Neuronal stem cell (in vitro differentiated cells): ENCODE data around the gene HIVEP2.

Experiments
- DNase-seq: peaks from one replicate; pipeline ENCODE4 v3.0.0-alpha.2; 2013; ENCODE audit warnings: low spot score
- H2AFZ ChIP-seq: one replicate; pipeline ENCODE4 v1.6.1; 2013; ENCODE audit warnings: mild to moderate bottlenecking, low read length, inconsistent platforms
- H2AK5ac ChIP-seq: 2 replicates; pipeline ENCODE4 v1.6.1; 2013; ENCODE audit warnings: low read depth, mild to moderate bottlenecking, inconsistent platforms, low read length, moderate library complexity, mixed read lengths
- H2BK120ac ChIP-seq: 2 replicates; pipeline ENCODE4 v1.6.1; 2013; ENCODE audit warnings: low read depth, mild to moderate bottlenecking, inconsistent platforms, low read length, moderate library complexity, mixed read lengths
- H2BK12ac ChIP-seq: one replicate; pipeline ENCODE4 v1.6.1; 2013; ENCODE audit warnings: low read length, inconsistent platforms
- H2BK15ac ChIP-seq: 2 replicates; pipeline ENCODE4 v1.6.1; 2013; ENCODE audit warnings: mild to moderate bottlenecking, low read length, inconsistent platforms, mixed read lengths
- H2BK5ac ChIP-seq: one replicate; pipeline ENCODE4 v1.6.1; 2013; ENCODE audit warnings: inconsistent platforms, mild to moderate bottlenecking, low read length, moderate library complexity
- H3K14ac ChIP-seq: one replicate; pipeline ENCODE4 v1.6.1; 2013; ENCODE audit warnings: low read length, inconsistent platforms
- H3K18ac ChIP-seq: 2 replicates; pipeline ENCODE4 v1.6.1; 2013; ENCODE audit warnings: low read length, inconsistent platforms
- H3K23ac ChIP-seq: 2 replicates; pipeline ENCODE4 v1.6.1; 2013; ENCODE audit warnings: low read depth, mild to moderate bottlenecking, mixed read lengths, low read length, inconsistent platforms; ENCODE audit not compliant: poor library complexity
- H3K27ac ChIP-seq: replicated peaks from 3 replicates; pipeline ENCODE4 v1.5.1; 2013; ENCODE audit warnings: low read length, inconsistent platforms
- H3K27me3 ChIP-seq, 3 experiments: 2 replicates each; pipeline ENCODE4 v1.6.1; 2013; ENCODE audit warnings: low read length in 3 of 3, mild to moderate bottlenecking in 2 of 3, inconsistent platforms in 1 of 3, low read depth in 1 of 3, mixed read lengths in 1 of 3, moderate library complexity in 1 of 3; ENCODE audit not compliant: control insufficient read depth in 3 of 3, insufficient read depth in 3 of 3
- H3K36me3 ChIP-seq, 2 donors: replicated peaks in 1 of 2; 2 replicates each; pipeline ENCODE4 v1.6.1; 2013; ENCODE audit warnings: low read length in 2 of 2; ENCODE audit not compliant: control insufficient read depth in 2 of 2, insufficient read depth in 2 of 2
- H3K4ac ChIP-seq: 2 replicates; pipeline ENCODE4 v1.6.1; 2013; ENCODE audit warnings: inconsistent platforms, mild to moderate bottlenecking, low read length, moderate library complexity
- H3K4me1 ChIP-seq, 2 donors: 1 replicate in 1 of 2; 2 replicates in 1 of 2; pipeline ENCODE4 v1.6.1; 2013; ENCODE audit warnings: low read length in 2 of 2, low read depth in 1 of 2; ENCODE audit not compliant: control insufficient read depth in 2 of 2, insufficient read depth in 1 of 2
- H3K4me2 ChIP-seq: one replicate; pipeline ENCODE4 v1.6.1; 2013; ENCODE audit warnings: mild to moderate bottlenecking, low read length, inconsistent platforms; ENCODE audit not compliant: insufficient read depth, poor library complexity, severe bottlenecking
- H3K4me3 ChIP-seq, 2 donors: 2 replicates each; pipeline ENCODE4 v1.5.1; 2013; ENCODE audit warnings: low read length in 2 of 2, mild to moderate bottlenecking in 2 of 2, inconsistent platforms in 1 of 2, moderate library complexity in 1 of 2
- H3K79me1 ChIP-seq: one replicate; pipeline ENCODE4 v1.6.1; 2013; ENCODE audit warnings: low read depth, mild to moderate bottlenecking, inconsistent platforms, low read length, moderate library complexity
- H3K9ac ChIP-seq: one replicate; pipeline ENCODE4 v1.6.1; 2013; ENCODE audit warnings: mild to moderate bottlenecking, low read depth, low read length, inconsistent platforms; ENCODE audit not compliant: poor library complexity
- H3K9me3 ChIP-seq, 2 donors: replicated peaks in 1 of 2; 2 replicates each; pipeline versions ENCODE3 to v1.6.1; 2013; ENCODE audit warnings: low read length in 2 of 2, mild to moderate bottlenecking in 2 of 2, inconsistent platforms in 1 of 2, low read depth in 1 of 2, mixed read lengths in 1 of 2, moderate library complexity in 1 of 2; ENCODE audit not compliant: control insufficient read depth in 2 of 2, insufficient read depth in 1 of 2
- H4K8ac ChIP-seq: one replicate; pipeline ENCODE4 v1.6.1; 2013; ENCODE audit warnings: low read depth, mild to moderate bottlenecking, inconsistent platforms, low read length, moderate library complexity
- H4K91ac ChIP-seq: one replicate; pipeline ENCODE4 v1.6.1; 2013; ENCODE audit warnings: low read length, low read depth, mild to moderate bottlenecking, inconsistent platforms; ENCODE audit not compliant: poor library complexity
- WGBS, 2 donors: extraction: QIAGEN DNeasy Blood & Tissue Kit; methylation state at CpG; one replicate each; pipeline ENCODE4 v1.1.7; 2013; ENCODE audit warnings: missing lambda C conversion rate in 2 of 2, mixed read lengths in 1 of 2; ENCODE audit not compliant: insufficient read length in 2 of 2, insufficient replicate concordance in 1 of 2; ENCODE audit errors: extremely low coverage in 2 of 2; 5-methylcytosine and 5-hydroxymethylcytosine counted together

The HIVEP2 gene

GRCh38 chr6:142968601-142969000, 23.6 kb upstream of the HIVEP2 start:
- H3K23ac ChIP-seq: no peak overlapping the region
- H4K8ac ChIP-seq: no peak overlapping the region
- H3K27ac ChIP-seq: no peak overlapping the region
- no peak overlapping the region for H3K18ac ChIP-seq
- no peaks in the 10 kb centered on the region for H3K27me3 ChIP-seq
- no peaks in the 10 kb centered on the region for H3K9me3 ChIP-seq
- H2BK15ac ChIP-seq: no peak overlapping the region
- no peaks in the 10 kb centered on the region for H3K79me1 ChIP-seq
- no peak overlapping the region for H2AK5ac ChIP-seq
- no peak overlapping the region for H3K9ac ChIP-seq
- no peak overlapping the region for H2BK5ac ChIP-seq
- no peak overlapping the region for H2AFZ ChIP-seq
- no peak overlapping the region for H3K4me3 ChIP-seq
- H3K4ac ChIP-seq: no peak overlapping the region
- no peak overlapping the region for H3K4me2 ChIP-seq
- H2BK12ac ChIP-seq: no peak overlapping the region
- H3K36me3 ChIP-seq: no peaks in the 10 kb centered on the region
- DNase-seq: no peak
- no peak overlapping the region for H2BK120ac ChIP-seq
- H3K14ac ChIP-seq: no peak overlapping the region
- H4K91ac ChIP-seq: no peak overlapping the region
- no peaks in the 10 kb centered on the region for H3K4me1 ChIP-seq

GRCh38 chr6:142966294-142966693, 21.3 kb upstream of the HIVEP2 start:
- no peak overlapping the region for H3K9ac ChIP-seq
- no peaks in the 10 kb centered on the region for H3K36me3 ChIP-seq
- H3K9me3 ChIP-seq: no peaks in the 10 kb centered on the region
- no peaks in the 10 kb centered on the region for H3K27me3 ChIP-seq
- no peak overlapping the region for H4K8ac ChIP-seq
- no peak overlapping the region for H2AFZ ChIP-seq
- DNase-seq: no peak
- no peak overlapping the region for H3K4me2 ChIP-seq
- H3K79me1 ChIP-seq: no peaks in the 10 kb centered on the region
- no peak overlapping the region for H3K14ac ChIP-seq
- no peak overlapping the region for H3K27ac ChIP-seq
- no CpG with 5 or more reads among the region's 1 CpG for WGBS, 2 donors
- no peak overlapping the region for H3K18ac ChIP-seq
- no peak overlapping the region for H4K91ac ChIP-seq
- H2AK5ac ChIP-seq: no peak overlapping the region
- H3K4me1 ChIP-seq: no peaks in the 10 kb centered on the region
- no peak overlapping the region for H2BK120ac ChIP-seq
- no peak overlapping the region for H3K4me3 ChIP-seq
- no peak overlapping the region for H2BK12ac ChIP-seq
- H2BK5ac ChIP-seq: no peak overlapping the region
- no peak overlapping the region for H3K4ac ChIP-seq
- no peak overlapping the region for H2BK15ac ChIP-seq
- H3K23ac ChIP-seq: no peak overlapping the region

GRCh38 chr6:142965164-142965563, 20.2 kb upstream of the HIVEP2 start:
- Histone ChIP-seq H3K4me3 (no peak overlapping the region), H2BK120ac (no peak overlapping the region), H2AFZ (no peak overlapping the region), H3K18ac (no peak overlapping the region), H3K4me2 (no peak overlapping the region), H4K91ac (no peak overlapping the region), H3K4ac (no peak overlapping the region), H2AK5ac (no peak overlapping the region), H2BK15ac (no peak overlapping the region), H4K8ac (no peak overlapping the region), H3K4me1 (no peaks in the 10 kb centered on the region), H3K36me3 (no peaks in the 10 kb centered on the region), H3K79me1 (no peaks in the 10 kb centered on the region), H2BK5ac (no peak overlapping the region), H2BK12ac (no peak overlapping the region), H3K27ac (no peak overlapping the region), H3K14ac (no peak overlapping the region), H3K9me3 (no peaks in the 10 kb centered on the region), H3K9ac (no peak overlapping the region), H3K23ac (no peak overlapping the region), H3K27me3 (no peaks in the 10 kb centered on the region)
- WGBS, 2 donors: no CpG with 5 or more reads among the region's 1 CpG
- DNase-seq: no peak

GRCh38 chr6:142960098-142960497, 15.1 kb upstream of the HIVEP2 start:
- Histone ChIP-seq H2BK5ac (no peak overlapping the region), H3K27ac (no peak overlapping the region), H3K4me3 (no peak overlapping the region), H3K9me3 (no peaks in the 10 kb centered on the region), H2BK12ac (no peak overlapping the region), H3K14ac (no peak overlapping the region), H3K4me1 (no peaks in the 10 kb centered on the region), H3K18ac (no peak overlapping the region), H3K23ac (no peak overlapping the region), H4K8ac (no peak overlapping the region), H2BK120ac (no peak overlapping the region), H3K36me3 (no peaks in the 10 kb centered on the region), H3K79me1 (no peaks in the 10 kb centered on the region), H3K9ac (no peak overlapping the region), H2AK5ac (no peak overlapping the region), H4K91ac (no peak overlapping the region), H3K4me2 (no peak overlapping the region), H2BK15ac (no peak overlapping the region), H2AFZ (no peak overlapping the region), H3K4ac (no peak overlapping the region), H3K27me3 (peaks cover 0 to 5% (median 0%) of the 10 kb centered on the region in 3 experiments)
- DNase-seq: no peak
